ENCODE data around the gene LRRC8C.

LRRC8C gene

DNA sequence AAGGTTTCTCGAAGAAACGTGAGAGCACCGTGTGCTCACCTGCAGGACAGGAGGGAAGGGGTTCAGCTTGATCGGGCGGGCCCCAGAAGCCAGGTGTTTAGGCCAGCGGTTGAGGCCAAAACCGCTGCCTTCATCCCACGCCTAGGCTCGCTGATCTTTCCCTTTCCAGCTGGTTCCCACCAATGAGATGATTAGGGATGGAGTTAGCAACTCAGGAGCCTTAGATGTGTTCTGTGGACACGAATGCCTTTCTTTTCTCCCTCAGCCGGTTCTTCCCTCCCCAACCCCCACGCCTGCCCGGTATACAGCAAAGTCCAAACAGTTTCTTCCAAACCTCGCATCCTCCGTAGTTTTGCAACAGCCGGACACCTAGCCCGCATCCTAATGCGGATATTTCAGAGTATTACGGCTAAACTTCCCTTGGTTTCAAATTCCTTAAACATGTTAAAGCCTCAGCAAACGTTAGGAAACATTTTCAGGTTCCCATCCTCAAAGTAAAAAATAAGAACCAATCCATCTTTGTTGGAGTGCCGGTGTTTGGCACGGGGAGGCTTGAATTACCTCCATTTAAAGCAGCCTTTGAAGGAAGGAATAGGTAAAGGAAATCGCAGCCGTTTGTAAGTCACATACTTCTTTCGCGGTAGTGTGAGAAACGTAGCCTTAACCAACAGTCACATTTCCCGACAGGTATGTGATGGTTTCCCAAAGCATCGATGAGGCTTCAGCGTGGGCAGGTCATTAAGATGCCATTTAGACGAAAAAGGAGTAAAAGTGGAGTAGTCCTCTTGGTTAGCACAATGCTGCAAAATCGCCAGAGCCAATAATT, 1.1 kb downstream of the LRRC8C start:
- DNase-seq (ENCODE audit: low read depth): peak; percentile 62

- DNase-seq (ENCODE audit: low read depth): peak; percentile 92
These were observed 3.2 kb downstream of the LRRC8C start for GRCh38 chr1:89635825-89636815.

- no peak for DNase-seq (ENCODE audit: low read depth)
These were observed 4.6 kb downstream of the LRRC8C start for GRCh38 chr1:89637496-89637895.

DNA sequence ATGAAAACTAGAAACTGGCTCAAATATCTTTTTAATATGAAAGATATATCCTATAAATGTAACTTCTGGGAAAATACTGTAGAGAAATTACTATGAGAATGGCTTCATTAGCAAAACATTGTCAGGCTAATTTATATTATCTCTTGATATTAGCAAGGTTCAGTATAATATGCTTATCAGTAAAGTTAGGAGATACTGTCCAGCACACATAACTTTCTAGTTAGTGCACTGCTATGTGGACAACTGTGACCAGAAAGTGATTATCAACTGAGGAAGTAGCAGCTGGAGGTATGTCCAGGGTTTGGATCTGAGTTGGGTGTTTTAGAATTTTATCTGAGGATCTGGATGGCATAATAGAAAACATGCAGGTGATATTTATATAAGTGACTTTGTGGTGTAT, 7.5 kb downstream of the LRRC8C start:
- no peak for DNase-seq (ENCODE audit: low read depth)

DNA sequence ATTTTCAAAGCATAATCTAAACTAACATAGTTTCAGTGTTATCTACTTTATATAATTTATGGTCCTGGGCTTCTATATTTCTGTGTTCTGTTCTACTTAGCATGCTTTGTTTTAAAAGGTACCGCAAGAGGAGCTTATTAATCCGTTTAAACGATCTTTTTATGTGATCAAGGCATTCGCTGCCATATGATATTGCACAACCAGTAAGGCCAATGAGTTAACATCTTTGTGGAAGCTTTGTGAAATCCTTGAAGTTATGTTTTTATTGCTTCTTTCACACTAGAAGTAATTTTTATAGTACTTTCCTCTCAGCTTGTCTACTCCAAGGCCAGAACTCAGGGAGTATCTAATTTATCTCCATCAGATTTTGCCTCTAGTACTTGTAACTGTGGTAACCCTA, 8.9 kb downstream of the LRRC8C start:
- DNase-seq (ENCODE audit: low read depth): no peak

- DNase-seq (ENCODE audit: low read depth): no peak
These were observed 10.7 kb downstream of the LRRC8C start for GRCh38 chr1:89643577-89643976.

- no peak for DNase-seq (ENCODE audit: low read depth)
These were observed 11.3 kb downstream of the LRRC8C start for GRCh38 chr1:89644119-89644814.

GRCh38 chr1:89646259-89646658, 13.3 kb downstream of the LRRC8C start:
- no peak for DNase-seq (ENCODE audit: low read depth)

DNA sequence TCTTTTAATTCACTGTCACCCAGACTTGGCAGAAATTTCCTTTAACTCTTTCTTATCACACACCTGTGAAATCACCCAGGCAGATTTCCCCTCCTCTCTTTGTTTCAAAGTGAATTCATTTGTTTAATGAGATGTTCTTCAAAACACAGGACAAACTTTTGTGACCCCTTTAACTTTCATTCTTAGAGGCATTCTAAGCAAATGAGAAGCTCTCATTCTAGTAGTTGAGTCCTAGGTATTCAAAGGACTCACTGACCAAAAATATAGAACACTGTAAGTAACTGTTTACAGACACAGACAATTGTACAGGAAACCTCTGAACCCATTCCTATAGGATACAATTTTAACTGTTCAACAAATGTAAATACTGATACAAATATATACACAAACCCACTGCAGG, 16.9 kb downstream of the LRRC8C start:
- DNase-seq (ENCODE audit: low read depth): no peak

- no peak for DNase-seq (ENCODE audit: low read depth)
These were observed 19.5 kb downstream of the LRRC8C start for GRCh38 chr1:89652373-89652772.

DNA sequence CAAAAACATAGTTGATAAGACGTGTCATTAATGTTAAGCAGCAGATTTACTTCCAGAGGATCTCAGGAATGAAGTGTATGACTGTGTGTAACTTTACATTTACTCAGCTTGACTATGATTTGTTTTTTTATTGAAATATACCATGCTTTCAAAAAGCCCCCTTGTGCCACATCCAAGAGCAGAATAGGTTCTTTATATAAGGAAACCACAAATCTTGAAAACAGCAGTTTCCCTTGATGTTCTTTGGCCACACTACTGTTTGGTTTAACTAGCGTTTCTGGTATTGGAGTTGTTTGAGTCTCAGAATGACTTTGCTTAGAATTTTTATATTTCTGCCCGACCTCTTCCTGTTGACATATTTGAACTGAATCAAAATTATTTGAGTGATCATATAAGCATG, 25.0 kb downstream of the LRRC8C start:
- DNase-seq (ENCODE audit: low read depth): peak; percentile 17

DNA sequence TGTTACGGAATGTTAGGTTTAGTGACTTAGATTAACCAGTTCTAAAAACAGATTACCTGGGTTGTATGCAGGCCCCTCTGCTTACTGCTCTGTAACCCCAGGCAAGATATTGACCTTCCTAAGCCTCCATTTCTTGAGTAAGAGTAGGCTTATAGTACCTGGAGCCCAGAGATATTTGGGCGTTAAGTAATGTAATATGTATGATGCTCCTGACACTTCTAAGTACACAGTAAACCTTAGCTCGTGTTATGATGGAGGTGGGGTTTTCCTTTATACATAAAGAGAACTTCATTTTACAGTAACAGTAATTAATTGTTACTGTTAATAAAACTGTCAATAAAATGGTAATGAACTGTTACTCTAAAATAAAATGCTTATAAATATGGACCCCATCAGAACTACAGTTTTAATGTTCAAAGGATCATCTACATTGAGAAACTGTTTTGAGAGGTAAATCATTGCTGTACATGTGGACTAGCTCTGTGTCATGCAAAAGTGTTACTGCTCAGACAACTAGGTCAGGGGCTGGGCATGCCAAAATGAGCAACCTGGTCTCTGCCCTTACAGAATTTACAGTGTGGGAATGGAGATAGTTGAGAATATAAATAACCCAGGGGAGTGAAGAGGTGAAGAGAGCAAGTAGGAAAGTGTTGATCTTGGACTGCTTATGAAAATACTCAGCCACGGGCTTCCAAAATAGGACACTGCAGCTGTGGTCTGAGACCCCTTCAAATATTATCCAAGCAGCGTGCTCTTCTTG, 26.6 kb downstream of the LRRC8C start:
- DNase-seq (ENCODE audit: low read depth): no peak

- DNase-seq (ENCODE audit: low read depth): no peak
These were observed 27.5 kb downstream of the LRRC8C start for GRCh38 chr1:89660224-89661061.

GRCh38 chr1:89665941-89666340, 33.0 kb downstream of the LRRC8C start:
- DNase-seq (ENCODE audit: low read depth): no peak

GRCh38 chr1:89666640-89667039, 33.7 kb downstream of the LRRC8C start:
- DNase-seq (ENCODE audit: low read depth): no peak

GRCh38 chr1:89667691-89668090, 34.8 kb downstream of the LRRC8C start:
- no peak for DNase-seq (ENCODE audit: low read depth)

GRCh38 chr1:89668961-89669360, 36.0 kb downstream of the LRRC8C start:
- DNase-seq (ENCODE audit: low read depth): no peak

DNA sequence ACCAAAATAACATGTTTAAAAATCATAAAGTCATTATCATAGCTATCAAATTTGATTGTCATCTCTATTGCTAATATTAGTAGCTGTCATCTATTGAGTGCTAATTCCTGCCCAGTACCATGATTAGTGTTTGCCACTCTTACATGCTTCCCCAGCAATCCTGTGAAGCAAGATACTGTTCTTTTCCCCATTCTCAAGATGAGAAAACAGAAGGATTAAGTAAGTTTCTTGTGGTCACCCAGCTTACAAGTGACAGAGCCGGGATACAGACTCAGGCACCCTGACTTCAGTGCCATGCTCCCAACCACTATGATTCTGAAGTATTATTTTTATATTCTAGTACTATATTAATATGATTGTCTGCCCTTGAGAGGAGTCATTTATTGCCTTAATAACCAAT, 36.5 kb downstream of the LRRC8C start:
- no peak for DNase-seq (ENCODE audit: low read depth)

DNA sequence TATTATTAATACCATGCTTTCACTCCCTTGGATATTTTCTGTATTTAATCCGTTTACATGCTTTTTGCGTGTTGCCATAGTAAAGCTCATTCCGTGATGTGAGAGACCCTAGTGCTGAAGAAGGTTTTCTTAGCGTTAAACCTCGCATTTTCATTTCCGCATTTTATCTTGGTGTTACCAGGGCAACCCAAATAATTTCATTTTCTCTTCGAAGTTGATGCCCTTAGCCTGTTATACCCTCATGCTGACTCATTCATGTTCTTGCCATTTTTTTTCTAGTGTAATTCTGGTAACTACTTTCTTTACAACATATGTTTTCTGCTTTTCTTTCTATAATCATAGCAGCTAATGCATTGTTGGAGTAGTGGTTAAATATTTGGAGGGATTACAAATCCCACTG, 37.2 kb downstream of the LRRC8C start:
- no peak for DNase-seq (ENCODE audit: low read depth)

DNA sequence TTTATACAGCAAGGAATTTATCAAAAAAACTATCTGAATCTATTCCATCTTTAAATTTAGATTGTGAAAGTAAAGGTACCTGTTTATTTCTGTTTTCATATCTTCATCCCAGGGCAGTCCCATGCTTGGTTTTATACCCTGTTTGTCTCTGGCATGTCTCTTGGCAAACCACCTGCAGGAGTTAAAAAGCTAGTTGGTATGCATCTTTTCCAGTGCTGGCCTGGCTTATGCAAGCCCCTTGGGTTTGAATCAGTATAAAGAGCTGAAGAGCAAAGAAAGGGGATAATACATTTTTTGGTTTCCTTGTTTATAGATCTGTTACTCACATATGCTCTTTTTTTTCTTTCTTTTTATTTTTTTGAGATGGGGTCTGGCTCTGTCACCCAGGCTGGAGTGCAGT, 37.8 kb downstream of the LRRC8C start:
- no peak for DNase-seq (ENCODE audit: low read depth)
